GM21529 (cell line): Measurements from ENCODE around the gene ATP13A3.

Experiments
- ATAC-seq: cut with Tn5 transposase; IDR thresholded peaks from one replicate; pipeline ENCODE4 v1.9.1; 2021; ENCODE audit not compliant: unreplicated experiment

ATP13A3 gene

GRCh38 chr3:194446172-194446571 is 40.6 kb downstream of the ATP13A3 start:
- ATAC-seq, result no peak

DNA sequence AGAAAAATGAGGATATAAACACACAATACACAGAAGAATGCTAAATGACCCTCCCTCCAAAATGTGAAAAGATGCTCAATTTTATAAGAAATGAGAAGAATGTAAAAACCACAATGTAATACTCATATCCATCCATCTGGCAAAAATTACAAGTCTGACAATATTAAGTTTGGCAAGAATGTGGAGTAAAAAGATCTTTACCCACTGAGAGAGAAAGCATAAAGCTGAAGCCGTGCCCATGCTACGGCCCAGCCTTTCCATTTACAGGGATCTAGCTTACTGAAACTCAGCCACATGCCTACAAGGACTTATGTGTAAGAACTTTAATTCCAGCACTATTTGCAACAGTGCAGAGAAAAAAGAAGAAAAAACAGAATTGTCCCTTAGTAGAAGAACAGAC is 42.9 kb downstream of the ATP13A3 start:
- no peak for ATAC-seq

- ATAC-seq, result no peak
These were observed 46.0 kb downstream of the ATP13A3 start for GRCh38 chr3:194440756-194441155.

- ATAC-seq, result no peak
These were observed 46.8 kb downstream of the ATP13A3 start for GRCh38 chr3:194439881-194440550.

- no peak for ATAC-seq
These were observed 52.3 kb downstream of the ATP13A3 start for GRCh38 chr3:194434503-194434902.

DNA sequence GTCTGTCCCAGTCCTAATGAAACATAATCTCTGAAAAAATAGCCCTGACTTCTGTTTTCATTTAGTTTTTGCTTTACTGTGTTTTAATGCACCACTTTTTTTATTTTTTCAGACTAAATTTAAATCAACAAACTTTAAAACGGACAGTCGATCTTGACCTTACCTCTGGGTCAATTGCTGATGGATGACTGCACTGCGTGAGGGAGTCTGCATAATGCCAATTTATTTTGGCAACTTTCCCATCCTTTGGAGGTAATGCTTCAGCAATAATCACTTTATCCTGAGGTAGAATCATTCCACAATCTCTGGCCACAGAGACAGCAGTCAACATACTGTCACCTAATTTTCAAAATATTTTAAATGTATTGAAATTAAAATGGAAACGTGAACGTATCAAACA is 55.2 kb downstream of the ATP13A3 start:
- ATAC-seq, result no peak

DNA sequence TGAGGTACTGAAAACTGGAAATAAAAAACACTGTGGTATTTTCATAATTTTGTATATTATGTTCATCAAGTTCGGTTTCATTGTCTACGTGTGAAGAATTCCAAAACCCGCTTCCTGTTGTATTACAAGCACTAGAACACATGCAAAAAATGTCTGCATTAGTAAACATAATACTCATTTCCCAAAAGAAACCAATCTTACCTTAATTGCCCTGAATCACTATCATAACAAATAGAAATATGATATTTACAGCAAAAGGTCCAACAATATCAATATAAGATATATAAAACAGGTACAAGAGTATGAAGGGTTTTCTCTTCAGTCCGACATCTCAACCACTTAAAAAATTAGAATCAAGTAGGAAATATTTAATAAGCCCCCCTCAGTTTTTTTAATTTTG is 61.4 kb downstream of the ATP13A3 start:
- no peak for ATAC-seq

GRCh38 chr3:194424953-194425352 is 61.8 kb downstream of the ATP13A3 start:
- ATAC-seq, result no peak

DNA sequence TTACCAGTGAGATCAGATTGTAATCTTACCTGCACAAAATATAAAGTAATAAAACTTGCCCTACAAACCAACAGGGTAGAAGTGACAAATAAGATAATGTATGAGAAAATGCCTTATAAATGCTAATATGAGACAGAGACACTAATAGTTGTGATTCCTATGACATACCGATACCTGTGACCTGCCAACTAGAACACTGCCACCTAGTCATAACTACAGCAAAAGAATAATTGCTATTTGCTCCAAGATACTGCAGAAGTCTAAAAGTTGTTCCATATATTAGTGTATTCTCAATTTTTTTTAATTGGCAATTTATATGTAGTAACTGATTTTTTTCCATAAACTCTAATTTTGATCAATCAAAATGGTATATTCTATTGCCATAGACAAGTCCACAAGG is 62.4 kb downstream of the ATP13A3 start:
- no peak for ATAC-seq

DNA sequence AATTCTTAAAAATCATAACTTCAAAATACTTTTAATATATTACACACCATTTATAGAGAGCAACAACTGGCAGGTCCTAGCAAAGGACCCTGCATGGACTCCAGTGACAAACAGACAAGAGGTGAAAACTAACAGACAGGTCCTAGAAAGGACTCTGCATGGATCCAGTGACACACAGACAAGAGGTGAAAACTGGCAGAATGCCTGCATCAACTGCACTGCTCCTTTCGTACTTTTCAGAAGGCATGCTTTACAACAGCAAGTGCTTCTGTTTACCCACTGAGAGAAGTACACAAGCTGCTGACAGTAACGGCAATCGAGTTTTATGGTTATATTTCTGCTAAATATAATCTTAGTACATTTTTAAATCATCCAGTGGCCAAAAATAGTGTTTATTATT is 63.5 kb downstream of the ATP13A3 start:
- no peak for ATAC-seq

DNA sequence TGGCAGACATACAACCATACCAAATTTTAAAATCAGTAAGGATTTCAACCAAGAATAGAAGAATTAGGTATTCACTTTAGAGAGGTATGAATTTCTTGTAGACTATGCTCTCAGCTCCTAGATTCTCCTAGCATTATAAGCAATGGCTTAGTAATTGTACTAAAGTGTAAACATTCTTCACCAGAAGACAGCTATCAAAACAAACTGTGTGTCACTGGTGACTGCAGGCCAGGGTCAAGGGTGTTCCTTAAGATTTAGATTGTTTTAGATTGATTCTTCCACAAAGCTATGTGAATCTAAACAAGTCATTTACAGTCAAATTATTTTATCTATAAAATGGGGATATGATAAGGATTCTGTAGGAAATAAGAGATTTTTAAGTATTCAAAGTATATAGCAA is 64.6 kb downstream of the ATP13A3 start:
- ATAC-seq, result no peak

DNA sequence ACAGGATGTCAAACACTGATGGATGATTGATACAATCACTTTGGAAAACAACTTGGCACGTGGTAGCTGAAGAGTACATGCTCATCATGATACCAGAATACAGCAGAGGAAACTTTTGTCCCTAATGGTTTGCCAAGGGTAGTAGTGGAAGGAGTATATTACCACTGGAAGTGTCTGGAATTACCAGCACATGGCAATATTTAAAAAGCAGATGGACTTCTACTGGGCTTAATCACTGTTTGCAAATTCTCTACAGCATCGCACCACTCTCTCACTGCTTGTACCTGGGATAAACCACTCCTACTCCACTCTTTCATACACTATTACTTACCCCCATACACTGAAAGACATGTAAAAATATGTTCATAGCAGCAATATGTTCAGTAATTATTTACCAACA is 68.1 kb downstream of the ATP13A3 start:
- no peak for ATAC-seq

DNA sequence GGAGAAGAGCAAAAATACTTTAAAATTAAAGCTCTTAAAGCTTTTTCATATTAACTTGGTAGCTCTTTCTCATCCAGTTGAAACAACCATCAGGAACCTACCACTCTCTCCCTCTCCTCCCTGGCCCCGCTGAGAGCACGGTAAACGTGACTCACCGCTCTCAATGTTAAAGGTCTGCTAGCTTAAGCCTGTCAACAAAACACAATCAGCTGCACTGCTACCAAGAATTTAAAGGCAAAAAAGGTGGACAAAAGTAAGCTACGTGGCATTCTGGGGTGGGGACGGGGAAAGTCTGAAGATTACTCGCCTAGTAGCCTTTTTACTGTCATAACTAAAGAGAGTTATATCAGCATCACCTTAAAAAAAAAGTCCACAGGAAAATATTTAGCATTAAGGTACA is 79.4 kb downstream of the ATP13A3 start:
- no peak for ATAC-seq

DNA sequence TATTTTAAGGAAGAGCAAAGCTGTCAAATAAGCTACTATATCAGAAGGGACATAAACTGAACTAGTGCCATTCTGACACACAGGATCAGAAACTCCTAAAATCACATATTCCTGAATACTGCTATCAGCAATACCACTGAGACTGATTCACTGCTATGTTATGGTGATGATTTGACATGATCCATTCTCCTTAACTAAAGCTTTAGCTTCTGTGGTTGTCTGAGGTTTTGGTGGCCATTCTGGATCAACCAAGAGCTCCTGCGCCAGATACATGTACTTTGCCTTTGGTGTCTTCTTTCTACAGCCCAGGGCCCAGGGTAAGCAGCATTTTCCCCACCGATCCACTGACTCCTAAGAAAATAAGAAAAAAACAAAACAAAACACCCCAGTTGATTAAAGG is 81.0 kb downstream of the ATP13A3 start:
- ATAC-seq, result no peak

GRCh38 chr3:194404365-194405140 is 82.2 kb downstream of the ATP13A3 start:
- no peak for ATAC-seq

DNA sequence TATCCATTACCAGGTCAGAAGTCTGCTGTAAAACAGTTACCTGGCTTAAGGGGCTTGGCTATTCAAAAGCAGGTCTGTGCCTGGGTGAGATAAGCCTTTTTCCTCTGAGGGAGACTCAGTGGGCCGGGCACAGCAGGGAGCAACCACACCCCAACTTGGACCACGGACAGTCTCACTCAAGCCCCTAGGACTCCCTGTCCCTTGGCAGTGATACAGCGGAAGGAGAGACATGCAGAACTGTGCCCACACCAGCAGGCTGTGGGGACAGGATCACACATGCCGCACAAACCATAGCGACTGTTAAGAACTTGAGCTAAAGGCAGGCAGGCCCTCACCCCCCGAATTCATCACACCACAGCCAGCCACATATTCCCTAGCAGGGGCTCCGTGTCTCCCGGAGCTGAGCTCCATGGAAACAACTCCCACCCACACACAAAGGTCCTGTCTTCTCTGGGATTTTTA is 84.9 kb downstream of the ATP13A3 start:
- no peak for ATAC-seq

GRCh38 chr3:194401346-194401745 is 85.5 kb downstream of the ATP13A3 start:
- ATAC-seq, result no peak

DNA sequence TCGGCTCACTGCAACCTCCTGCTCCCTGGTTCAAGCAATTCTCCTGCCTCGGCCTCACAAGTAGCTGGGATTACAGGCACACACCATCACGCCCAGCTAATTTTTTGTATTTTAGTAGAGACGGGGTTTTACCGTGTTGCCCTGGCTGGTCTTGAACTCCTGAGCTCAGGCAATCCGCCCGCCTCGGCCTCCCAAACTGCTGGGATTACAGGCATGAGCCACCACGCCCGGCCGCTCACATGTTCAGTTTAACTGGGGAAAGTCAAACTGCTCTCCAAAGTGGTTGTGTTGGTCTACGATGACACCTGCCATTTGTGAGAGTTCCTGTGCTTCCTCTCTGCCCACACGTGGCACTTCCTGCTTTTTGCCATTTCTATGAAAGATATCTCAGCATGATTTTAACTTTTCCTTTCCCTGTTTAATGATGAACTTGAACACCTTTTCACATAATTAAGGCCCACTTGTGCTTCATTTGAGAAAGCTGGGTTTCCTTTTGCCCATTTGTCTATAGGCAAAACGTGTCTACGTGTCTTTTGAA is 86.9 kb downstream of the ATP13A3 start:
- no peak for ATAC-seq

DNA sequence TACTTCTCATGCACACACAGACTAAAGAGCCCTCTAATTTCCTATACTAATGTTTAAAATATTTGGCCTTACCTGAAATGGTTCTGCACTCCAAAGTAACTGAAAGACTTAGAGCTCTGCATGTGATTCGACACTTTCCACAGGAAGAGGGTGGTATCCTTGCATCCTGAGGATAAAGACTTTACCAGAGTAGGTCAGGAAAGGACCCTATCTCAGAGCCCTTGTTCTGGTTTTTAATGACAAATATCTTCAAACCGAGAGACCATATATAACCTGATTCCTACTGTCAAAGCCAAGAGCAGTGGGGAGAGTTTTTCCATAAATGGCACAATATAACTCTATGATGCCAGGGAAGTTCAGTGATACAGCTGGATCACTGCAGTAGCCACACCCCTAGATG is 87.6 kb downstream of the ATP13A3 start, which contains the start of gene GP5:
Gene GP5, minus strand, starts transcription at position 101 of the 400 bp plus-strand sequence. CDS start 984 bp downstream, outside the sequence.
- no peak for ATAC-seq

GRCh38 chr3:194397757-194398312 is 89.0 kb downstream of the ATP13A3 start:
- ATAC-seq, result no peak

DNA sequence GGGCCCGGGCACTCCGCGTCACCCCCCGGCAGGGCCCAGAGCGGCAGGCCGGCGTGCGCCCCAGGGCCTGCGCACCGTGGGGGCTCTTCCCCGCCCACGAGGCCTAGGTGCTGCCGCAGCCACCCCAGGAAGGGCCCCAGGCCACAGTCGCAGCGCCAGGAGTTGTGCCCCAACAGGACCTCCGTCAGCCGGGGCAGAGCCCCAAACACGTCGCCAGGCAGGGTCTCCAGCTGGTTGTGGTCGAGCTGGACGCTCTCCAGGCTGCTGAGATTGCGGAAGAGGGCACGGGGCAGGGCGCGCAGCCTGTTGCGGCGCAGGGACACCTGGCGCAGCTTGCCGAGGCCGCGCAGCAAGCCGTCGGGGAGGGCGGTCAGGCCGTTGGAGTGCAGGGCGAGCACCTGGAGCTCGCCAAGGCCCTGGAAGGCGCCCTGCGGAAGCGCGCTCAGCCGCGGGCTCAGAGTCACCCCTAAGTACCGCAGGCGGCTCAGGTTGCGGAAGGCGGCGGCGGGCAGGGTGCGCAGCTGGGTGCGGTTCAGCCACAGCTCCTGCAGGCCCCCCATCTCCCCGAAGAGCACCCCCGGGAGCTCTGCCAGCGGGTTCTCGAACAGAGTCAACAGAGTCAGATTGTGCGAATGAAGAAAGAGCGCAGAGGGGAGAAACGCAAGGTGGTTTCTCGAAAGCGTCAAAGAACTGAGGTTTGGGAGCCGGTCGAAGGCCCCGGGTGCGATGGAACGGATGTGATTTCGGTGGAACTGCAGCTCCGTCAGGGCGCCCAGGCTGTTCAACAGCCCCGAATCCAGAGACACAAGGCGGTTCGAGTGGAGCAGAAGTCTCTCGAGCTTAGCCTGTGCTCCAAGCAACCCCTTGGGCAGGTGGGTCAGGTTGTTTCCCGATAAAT is 89.7 kb downstream of the ATP13A3 start:
- no peak for ATAC-seq
